G401 (cell line): ENCODE data around the gene PPT1. TPM values are rescaled to one million over a fixed set of nuclear protein-coding genes. Genes with fewer than 3 reads are reported as not detected.
A peak's percentile ranks its signal among the peaks of the same experiment; 100 is the strongest.

Experiments
- DNase-seq: peaks from one replicate; pipeline ENCODE4 v3.0.0-alpha.2; 2015; ENCODE audit warnings: low spot score
- in situ Hi-C: cut with HindIII; loops from 2 replicates; pipeline ENCODE4 v1.10.0; 2016; ENCODE audit warnings: low sequenced_read_pairs, mixed read lengths
- total RNA-seq: library from RNA; depleted of rRNA; stranded (reverse); fragments of >200 nt; shearing (Covaris generic); gene quantifications from 2 replicates; pipeline ENCODE4 v1.2.3, GENCODE V29; 2014

Gene PPT1
- total RNA-seq, 1 experiment from 2014 or later = 227 TPM

DNA sequence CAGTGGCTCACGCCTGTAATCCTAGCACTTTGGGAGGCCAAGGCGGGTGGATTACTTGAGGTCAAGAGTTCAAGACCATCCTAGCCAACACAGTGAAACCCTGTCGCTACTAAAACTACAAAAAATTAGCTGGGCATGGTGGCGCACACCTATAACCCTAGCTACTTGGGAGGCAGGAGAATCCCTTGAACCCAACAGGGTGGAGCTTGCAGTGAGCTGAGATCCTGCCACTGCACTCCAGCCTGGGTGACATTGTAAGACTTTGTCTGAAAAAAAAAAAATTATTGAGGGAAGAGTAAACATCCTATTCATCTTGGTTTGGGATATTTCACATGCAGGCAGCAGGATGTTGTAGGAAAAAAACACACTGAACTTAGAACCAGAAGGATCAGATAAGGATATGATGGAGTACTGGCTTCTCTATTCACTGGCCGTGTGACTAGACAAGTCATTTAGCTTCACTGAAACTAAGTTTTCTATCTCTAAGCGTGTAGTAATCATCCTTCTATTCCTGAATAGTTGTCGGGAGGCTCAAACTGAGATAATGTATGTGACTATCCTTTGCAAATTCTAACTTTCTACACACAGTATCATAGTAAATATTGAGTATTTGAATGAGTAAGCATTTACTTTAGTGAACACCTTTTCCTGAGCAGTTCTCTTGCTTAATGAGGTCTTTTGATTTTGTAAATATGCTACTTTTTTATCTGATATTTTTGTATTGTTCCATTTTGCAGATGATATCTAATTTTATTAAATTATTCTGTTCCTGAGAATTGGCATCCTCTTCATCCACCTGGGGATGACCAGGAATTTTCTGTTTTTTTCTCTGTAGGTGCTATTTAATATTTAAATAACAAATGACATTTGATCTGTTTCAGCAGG is 38.4 kb downstream of the PPT1 start:
- in situ Hi-C loops = no loop called here
- no peak for DNase-seq

DNA sequence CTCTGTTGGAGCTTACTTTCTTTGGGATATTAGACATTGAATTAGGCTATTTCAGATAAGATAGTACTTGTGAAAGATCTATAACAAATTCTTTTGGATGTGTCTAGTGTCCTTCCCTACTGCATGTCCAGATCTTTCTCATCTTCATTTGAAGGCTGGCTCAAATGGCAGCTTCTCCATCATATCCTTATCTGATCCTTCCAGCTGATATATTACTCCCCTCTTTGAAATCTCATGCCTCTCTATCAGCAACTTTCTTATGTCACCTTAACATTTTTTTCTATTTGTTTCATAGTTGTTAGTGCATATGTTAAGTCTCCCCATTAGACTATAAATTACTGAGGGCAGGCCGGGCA is 39.0 kb downstream of the PPT1 start:
- no peak for DNase-seq
- in situ Hi-C loops = no loop called here

DNA sequence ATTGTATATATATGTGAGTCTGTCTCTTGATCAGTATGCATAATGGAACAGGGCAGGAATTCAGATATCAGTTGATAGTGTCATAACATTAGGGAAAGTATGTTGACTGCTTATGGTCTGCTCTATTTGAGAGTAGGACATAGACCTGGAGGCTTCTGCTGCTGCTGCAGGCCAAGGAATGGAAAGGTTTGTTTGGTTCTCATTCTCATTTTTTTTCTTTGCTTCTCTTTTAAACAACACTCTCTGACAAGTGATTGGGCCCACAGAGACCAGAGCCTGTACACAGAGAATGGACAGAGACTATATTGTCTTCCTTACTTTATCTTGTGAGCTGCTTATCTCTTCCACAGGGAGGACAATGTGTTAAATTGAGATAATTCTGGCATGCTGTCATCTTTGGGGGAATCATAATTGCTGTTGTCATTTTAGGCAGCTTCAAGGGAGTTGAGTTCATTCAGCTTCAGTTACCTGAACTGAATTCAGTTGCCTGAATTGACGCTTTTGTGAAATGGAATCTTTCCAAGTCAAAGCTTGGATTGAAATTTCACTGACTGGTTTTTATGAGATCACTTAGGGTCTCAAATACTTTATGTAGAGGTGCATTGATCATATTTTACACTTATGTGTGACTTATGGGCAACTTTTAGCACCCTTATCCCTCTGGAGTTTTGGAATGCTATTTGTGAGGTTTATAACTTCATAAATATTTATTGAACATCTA is 39.6 kb downstream of the PPT1 start:
- in situ Hi-C loops = no loop called here
- no peak for DNase-seq

DNA sequence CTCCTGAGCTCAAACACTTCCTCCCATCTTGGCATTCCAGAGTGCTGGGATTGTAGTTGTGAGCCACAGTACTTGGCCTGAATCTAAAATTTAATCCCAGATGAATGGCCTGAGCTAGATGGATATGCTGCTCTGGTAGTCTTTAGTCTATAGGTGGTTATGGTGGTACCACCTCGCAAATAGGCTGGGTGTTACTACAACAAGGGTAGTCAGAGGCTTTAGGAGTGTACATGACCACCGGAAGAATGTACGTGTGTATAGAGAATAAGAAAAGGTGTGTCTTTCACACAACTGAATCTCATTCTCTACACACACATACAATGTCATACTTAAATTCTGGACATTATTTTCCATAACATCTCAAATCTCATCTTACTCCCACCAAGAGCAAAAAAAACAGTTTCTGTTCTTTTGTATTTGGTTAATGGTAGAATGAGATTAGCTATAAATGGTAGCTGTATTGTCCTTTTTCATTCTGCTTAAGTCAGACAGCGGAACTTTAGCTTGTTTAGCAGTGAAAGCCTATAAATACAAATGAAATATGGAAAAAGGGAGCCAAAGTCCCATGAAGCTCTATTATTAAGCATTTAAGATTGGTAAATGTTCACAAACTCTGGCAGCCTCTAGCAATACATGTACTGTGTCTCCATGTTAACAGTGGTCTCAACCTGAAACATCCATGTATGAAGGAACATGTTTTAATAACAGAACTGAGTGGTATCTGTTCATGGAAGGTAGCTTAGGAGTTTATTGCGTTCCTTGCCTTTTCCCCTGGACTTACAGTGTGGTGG is 40.3 kb downstream of the PPT1 start:
- in situ Hi-C loops = no loop called here
- no peak for DNase-seq

DNA sequence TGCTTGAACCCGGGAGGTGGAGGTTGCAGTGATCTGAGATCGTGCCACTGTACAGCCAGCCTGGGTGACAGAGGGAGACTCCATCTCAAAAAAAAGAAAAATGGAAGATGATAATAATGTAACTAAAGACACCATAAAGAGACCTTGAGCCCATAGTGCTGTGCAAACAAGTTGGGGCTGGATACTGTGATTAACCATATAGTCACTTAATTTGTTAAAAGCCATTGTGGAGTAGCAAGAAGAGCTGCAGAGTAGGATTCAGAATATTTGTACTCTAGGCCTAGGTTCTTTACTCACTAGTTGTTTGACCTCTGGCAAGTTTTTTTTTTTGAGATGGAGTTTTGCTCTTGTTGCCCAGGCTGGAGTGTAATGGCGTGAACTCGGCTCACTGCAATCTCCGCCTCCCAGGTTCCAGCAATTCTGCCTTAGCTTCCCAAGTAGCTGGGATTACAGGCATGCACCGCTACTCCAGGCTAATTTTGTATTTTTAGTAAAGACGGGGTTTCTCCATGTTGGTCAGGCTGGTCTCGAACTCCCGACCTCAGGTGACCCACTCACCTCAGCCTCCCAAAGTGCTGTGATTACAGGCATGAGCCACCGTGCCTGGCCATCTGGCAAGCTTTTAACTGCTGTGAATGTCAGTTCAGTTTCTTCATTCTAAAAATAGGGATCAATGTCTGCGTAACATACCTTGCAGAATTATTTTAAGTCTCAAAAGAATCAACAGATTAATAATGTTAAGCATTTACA is 43.7 kb downstream of the PPT1 start:
- DNase-seq = no peak
- in situ Hi-C loops = no loop called here

DNA sequence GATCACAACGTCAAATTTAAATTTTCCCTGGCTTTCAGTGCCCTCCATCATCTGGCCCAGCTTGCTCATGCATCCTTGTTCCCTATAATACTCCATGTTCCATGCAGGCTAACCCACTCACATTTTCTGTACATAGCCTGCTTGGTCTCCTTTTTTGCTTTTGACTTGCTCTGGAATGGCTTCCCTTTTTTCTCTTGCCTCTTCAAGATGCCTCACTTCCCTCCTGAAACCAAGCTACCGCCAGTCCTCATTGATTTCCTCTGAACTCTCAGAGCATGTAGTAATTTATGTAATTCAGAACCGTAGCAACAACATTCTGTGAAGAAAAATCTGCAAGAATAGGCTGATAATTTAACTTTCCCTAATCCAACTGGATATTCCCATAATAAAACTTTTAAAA is 46.2 kb downstream of the PPT1 start:
- DNase-seq = no peak
- in situ Hi-C loops = no loop called here

DNA sequence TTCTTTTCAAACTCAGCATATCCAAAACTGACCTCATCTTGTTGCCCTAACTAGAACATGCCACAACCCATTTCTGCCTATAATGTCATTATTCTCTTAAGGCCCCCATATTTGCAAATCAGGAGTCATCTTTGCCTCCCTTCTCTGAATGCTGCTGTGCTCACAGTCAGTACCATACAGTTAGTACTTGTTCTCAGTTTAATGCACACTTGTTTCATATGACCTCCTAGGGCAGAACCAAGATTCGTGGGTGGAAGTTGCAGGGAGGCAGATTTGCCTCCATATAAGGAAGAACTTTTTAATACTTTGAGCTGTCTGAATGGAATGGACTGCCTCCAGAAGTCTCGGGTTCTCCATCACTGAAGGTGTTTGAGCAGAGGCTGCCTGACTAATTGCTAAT is 47.3 kb downstream of the PPT1 start:
- no peak for DNase-seq
- in situ Hi-C loops = no loop called here

DNA sequence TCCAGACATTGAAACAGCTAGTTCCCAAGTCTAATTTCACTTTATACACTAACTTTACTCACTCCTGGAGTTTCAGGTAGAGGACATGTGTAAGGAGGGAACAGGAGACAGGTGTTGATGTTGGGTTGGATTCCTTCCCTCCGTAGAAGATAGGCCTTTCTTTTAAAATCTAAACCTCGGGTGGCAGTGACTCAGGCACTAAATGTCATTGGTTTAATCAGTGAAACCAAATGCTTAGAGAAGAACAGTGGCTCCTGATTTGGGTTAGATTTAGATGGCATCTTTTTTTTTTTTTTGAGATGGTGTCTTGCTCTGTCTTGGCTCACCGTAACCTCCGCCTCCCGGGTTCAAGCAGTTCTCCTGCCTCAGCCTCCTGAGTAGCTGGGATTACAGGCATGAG is 49.3 kb downstream of the PPT1 start:
- DNase-seq = no peak
- in situ Hi-C loops = no loop called here

DNA sequence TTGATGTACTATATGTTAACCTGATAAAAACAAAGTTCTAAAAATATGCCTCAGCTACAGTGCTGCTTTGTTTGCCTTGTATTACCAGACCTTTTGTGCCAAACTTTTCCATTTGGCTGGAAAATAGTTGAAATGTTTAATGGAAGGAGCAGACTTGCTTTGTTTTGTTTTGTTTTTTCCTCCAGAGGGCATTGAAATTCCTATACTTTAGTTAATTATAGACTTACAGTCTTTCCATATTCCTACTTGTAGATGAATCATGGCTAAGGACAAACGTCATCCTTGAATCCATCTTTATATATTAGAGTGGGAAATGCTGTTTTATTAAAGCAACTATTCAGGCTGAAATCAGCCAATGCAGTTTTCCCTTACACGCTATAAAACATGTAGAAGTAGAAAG is 49.8 kb downstream of the PPT1 start:
- DNase-seq = no peak
- in situ Hi-C loops = no loop called here

DNA sequence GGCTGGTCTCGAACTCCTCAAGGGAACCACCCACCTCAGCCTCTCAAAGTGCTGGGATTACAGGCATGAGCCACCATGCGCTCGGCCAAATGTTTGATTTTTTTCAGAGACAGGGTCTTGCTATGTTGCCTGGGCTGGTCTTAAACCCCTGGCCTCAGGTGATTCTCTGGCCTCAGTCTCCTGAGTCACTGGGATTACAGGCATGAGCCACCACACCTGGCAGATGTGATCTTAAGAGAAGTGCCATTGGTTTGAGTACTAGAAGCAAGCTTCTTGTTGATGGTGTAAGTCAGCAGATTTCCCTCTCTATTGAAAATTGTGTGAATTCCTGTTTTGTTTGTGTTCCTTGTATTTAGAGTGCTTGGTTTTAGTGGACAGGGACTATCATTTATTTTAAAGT is 51.3 kb downstream of the PPT1 start:
- in situ Hi-C loops = no loop called here
- no peak for DNase-seq

DNA sequence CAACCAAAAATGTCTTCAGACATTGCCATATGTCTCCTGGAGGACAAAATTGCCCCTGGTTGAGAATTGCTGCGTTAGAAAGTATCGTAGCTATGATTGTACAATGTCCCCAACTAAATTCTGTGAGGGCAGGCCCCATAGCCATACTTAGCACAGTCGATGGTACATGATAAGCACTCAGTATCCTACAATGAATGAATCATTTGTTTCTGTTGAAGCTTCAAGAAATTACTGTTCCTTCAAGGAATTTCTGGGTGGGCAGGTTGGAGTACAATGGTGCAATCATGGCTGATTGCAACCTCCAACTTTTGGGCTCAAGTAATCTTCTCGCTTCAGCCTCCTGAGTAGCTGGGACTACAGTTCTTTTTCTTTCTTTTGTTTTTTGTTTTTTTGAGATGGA is 51.9 kb downstream of the PPT1 start:
- DNase-seq = no peak
- in situ Hi-C loops = no loop called here

DNA sequence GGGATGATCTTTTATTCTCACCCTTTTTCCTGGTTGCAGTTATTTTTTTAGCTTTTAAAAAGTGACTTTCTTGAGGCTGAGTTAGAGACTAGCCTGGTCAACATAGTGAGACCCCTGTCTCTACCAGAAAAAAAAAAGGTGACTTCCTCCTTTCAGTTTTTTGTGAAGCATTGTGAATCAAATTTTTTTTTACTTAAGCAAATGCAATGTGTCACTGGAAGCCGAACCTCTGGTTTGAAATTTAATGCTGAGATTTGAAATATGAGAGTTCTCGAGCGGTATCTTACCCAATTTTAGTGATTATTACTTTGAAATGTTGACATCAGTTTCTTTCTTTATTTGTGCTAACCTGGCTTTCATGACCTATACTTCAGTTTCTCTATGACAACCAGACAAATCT is 52.9 kb downstream of the PPT1 start:
- no peak for DNase-seq
- in situ Hi-C loops = no loop called here

DNA sequence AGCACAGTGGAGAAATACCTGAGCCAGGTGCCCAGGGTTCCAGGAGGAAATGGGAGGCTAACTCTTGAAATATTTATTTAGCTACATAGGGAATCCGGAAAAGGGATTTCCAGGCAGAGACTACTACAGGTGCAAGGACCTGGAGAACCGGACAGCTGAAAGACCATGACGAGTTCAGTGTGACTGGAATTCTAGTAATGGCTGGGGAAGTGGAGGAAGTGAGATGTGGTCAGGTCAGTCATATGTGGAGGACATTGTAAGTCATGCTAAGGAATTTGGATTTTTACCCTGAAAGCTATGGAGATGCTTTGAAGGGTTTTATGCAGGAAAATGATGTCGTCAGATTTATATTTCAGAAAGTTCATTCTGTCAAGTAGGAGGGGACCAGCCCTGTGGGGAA is 54.7 kb downstream of the PPT1 start:
- no peak for DNase-seq
- in situ Hi-C loops = no loop called here

DNA sequence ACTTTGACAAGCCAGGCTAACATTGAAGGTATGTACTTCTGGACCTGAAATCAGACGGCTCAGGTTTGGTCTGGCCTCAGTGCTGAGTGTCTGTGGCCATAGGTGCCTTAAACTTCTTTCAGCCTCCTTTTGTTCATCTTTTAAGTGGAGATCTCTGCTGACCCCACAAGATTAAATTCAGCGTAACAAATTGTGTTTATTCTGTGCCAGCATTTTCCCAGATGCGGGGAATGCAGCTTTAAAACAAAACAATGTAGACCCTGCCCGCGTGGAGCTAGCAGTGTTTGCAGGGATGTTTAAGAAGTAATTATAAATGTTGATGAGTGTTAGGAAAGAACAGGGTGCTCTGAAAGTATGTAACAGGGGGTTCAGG is 55.6 kb downstream of the PPT1 start:
- in situ Hi-C loops = no loop called here
- DNase-seq = no peak

DNA sequence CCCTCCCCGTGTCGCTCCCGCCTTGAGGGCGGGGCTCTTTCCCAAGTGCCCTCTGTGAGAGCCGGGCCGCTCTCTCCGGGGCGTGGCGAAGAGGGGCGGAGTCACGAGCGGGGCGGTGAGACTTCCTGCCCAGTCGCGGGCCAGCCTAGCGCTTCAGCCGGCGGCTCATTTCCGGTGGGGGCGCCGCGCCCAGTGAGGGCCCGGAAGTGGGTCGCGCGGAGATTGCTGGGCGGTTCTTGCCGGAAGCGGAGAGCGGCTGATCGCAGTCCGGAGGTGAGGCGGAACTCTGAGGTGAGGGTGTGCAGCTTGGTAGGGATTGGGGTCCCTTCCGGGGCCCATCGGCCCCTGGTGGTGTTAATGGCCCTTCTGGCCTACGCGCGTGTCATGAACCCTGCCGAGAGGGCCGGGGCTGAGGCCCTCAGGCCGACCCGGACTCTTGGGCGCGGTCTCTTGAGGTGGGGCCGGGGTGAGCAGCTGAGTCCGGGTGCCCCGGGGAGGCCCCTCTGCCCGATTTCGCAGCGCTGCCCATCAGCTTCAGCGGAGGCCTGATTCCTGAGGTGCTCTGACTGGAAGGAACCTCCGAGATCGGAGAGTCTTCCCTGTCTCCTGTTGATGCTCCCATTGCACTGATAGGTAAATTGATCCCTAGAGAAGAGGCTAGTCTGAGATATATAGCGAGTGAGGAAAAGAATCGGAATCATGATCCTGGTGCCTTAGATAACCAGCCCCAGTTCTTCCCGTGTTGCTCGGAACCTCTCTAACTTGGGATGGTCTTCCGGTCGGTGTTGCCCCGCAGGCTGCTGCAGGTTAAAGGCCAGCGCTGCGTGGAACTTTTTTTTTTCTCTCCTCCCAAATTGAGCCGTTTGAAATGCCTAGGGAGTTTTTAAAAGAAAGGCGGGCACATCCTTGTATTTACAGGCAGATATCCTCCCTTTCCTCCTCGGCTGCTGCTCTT is 56.3 kb downstream of the PPT1 start, which contains the start of gene CAP1:
Gene CAP1, plus strand, starts transcription at position 219 of the 955 bp plus-strand sequence. CDS start 18,618 bp downstream, outside the sequence.
- in situ Hi-C loops = no loop called here
- DNase-seq = peak; percentile 99

DNA sequence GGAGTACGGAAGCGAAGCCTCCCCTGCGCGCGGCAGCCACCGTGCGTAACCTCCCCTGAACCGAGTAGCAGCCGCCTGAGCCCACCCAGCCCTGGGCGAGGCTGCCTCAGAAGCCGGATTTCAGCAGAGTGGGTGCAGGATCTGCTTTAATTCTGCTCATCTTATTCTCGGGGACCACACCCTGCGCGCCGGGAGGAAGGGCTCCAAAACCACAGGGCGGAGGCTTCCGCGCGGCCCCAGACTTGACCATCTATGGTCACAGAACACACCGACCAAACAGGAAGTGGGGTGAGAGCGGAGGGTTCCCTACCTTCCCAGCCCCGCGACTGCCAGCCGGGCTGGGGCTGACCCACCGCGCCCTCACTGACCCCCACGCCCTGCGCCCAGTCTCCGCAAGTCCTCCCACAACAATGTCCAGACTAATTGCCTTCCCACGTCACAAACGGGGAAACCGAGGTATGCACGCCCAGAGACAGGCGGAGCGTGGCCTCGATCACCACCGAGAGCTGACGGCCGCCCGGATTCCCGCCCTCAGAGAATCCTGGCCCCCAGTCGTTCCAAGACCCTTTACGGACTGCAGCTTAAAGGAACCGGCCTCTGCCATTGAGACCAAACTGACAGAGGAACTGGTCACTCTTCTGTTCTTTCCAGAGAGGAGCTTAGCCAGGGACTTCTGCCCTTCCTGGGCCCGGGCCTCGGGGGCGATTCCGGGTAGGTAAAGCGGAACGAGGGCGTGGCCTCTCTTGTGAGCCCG is 57.1 kb downstream of the PPT1 start:
- DNase-seq = peak; percentile 81
- in situ Hi-C loops = no loop called here

DNA sequence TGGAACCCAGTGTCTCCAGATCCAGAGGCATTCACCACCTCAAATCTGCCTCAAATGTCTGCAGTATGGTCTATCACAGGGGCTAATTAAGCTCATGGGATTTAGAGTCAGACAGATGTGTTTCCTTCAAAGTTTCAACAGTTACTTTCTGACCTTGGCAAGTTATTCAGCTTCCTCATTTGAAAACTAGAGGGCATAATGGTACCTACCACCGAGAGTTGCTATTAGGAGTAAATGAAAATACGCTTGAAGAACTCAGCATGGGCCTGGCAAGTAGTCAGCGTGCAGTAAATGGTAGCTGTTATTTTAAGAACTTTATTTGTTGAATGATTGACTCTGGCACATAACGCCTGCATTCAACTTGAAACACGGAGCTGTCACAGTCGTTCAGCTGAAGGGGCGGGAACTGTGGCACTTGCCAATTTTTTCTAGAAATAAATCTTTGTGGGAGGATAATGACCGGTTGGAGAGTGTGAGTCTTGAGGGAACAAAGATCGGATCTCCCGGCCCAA is 57.8 kb downstream of the PPT1 start:
- in situ Hi-C loops = no loop called here
- DNase-seq = peak; percentile 53
